Inferior parietal cortex (tissue), 1 donor: ENCODE results near the gene ITFG2.

Experiments used
- DNase-seq: peaks from one replicate; pipeline ENCODE4 v3.0.0-alpha.2; 2016; ENCODE audit errors: extremely low spot score

The ITFG2 gene

DNA sequence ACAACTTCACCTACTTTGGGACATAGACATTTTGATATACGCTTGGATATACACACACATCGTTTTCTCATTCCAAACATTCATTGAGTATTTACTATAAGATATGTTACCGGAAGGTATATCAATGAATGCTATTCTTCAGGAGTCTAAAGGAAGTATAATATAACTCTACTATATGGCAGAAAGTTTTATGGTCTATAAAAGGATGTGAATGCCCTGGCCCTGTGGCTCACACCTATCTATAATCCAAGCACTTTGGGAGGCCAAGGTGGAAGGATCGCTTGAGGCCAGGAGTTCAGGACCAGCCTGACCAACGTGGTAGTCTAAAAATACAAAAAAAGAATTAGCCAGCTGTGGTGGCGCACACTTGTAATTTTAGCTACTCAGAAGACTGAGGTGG, 16.8 kb downstream of the ITFG2 start:
- DNase-seq, result no peak

DNA sequence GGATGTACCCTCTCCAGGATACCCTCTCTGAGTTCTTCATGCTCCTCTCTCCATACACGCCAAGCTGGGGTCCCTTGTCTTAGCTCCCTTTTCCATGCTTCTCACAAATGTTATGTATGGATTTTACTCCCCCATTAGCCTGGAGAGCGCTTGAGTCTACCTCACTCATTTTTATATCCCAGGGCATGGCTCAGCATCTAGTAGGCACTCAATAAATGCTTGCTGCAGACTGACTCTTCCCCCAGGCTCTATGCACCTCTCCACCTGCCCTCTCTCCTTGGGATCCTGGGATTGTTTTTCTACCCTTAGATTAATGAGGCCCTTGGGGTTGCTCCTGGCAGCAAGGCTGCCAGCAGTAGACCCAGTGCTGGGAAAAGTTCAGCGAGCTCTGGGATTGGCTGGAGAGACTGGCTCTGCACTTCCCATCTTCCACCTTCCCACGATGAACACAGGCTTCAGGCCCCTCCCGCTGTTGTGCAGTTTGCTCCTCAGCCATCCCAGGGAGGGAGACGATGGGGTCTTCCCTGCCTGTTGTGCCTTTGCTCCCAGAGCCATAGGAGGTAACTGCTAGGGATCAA, 20.2 kb downstream of the ITFG2 start:
- no peak for DNase-seq

DNA sequence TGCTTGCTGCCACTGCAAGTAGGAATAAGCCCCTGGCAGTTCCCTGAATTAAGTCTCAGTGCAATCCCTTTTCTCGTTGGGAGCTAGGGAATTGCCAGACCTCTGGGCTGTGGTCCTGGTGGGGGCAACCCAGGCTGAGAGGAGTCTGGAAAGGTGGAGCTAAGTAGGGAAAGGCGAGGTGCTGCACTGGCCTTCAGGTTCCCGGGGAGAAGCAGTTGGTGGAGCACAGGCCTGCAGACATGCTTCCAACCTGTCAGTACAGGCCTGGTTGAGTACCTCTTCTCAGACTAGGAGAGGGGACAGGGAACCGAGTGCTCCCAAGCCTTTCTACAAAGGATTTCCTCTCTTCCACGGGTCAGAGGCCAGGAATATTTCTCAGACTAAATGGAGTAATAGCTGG, 20.9 kb downstream of the ITFG2 start:
- DNase-seq, result no peak

DNA sequence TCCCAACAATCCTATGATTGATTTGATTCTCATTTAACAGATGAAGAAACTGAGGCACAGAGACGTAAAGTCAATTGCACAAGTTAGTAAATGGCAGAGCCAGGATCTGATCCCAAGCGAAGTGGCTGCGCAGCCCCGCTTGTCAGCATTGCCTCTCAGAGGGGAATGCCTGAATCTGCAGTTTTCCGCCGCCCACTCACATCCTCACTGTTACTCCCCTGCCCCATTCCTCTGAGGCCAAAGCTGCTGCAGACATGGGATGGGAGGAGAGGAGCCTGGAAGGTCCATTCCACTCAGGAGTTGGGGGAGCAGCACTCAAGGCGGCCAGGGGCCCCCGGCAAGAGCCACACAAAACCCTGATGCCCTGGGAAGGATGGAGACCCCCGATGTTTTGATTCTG, 21.3 kb downstream of the ITFG2 start:
- DNase-seq, result no peak

DNA sequence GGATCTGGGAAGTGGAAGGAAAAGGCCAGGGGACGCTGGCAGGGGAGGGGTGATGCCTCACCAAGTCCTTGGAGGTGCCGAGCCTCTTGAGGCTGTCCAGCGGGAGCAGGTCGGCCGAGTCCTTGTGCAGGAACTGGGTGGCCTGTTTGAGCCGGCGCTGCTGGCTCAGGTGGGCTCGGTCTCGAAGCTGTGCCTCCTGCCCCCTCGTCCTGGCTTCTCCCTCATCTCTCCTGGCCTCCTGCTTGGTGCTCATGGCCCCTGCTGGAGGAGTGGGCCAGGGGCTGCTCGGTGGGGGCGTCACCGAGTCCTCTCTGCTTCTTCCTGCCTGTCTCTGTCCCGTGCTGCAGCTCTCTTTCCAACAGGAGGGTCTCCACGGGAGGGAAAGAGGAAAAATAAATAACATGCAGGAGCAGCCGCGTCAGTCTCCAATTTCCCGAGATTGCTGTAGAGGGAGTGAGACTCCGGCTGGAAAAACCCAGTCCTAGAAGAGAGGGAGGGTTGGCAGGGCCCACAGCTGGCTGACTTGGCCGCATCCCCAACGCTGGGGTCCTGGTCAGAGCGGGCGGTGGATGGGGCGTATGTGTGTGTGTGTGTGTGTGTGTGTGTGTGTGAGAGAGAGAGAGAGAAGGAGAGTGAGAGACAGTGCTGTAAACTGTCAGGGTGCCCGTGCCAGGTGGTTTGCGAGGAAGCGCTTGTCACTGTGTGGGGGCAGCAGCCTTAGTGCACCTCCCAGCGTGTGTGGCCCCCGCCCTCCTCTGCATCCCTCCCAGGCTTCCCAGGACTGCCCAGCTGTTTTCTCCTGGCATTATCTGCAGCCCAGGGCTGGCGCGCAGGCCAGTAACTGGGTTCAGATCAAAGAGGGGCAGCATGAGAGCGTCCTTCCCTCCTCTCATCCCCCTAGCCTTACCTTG, 22.4 kb downstream of the ITFG2 start, which contains the start of gene NRIP2:
NRIP2 (minus strand) TSS at position 455 of the 911 bp plus-strand sequence; CDS start at position 403, 52 bp downstream.
- peak; percentile 64 for DNase-seq

DNA sequence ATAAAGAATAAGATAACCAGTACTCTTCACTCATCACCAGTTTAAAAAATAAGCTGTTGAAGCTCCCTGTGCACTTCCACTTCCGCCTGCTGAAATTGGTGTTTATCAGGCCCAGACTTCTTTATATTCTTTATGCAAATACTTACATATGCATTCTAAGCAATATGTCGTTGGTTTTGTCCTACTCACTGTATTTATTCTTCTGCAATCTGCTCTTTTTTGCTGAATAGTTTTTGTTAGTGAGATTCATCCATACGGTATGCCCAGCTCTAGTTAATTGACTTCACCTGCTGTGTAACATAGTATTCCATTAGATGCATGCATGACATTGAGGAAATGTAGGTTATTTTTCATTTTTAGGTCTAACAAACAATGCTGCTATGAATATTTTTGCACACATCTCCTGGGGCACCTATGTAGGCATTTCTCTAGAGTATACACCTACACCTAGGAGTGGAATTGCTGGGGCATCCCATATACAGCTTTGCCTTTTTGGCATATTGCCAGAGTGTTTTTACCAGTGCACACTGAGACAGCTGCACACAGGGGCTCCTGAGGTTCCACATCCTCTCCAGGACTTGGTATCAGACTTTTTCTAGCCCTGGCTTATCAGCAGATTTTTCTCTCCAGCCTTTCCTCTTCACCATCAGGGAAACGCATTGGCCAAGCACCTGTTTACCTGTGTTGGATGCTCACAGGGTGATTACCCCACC, 23.4 kb downstream of the ITFG2 start:
- DNase-seq, result no peak

DNA sequence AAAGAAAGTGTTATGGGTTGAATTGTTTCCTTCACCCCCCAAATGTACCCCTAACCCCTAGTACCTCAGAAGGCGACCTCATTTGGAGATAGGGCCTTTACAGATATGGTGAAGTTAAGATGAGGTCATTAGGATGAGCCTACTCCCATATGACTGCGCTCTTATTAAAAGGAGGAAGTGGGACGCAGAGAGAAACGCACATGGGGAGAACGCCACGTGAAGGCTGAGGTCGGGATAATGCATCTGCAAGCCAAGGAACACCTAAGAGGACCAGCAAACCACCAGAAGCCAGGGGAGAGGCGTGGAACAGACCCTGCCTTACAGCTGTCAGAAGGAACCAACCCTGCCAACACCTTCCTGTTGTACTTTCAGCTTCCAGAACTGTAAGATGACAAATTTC, 24.1 kb downstream of the ITFG2 start:
- no peak for DNase-seq

DNA sequence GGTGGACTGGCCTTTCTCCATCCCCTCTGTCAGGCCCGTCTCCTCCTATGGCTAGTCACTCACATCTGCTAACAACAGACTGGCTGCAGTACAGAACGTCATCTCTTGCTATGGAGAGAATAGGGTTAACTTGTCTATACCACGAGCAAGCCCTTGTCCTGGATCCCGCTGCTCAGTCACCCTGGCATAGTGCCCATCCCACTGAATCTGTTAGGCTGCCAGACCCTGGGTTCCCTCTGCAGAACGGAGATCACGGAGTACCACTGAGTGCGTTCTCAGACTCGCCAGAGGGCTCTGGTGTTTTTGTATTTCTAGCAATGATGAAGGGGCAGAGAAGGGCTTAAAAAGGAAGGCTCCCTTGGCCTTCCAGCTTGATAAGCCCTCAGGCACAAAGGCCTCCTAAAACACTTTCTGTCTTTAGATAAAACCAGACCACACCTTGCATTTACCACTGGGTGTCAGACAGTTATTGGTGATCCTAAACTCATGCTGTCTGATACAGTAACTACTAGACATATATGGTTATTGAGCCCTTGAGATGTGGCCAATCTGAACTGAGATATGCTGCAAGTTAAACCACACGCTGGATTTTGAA, 28.7 kb downstream of the ITFG2 start:
- no peak for DNase-seq

DNA sequence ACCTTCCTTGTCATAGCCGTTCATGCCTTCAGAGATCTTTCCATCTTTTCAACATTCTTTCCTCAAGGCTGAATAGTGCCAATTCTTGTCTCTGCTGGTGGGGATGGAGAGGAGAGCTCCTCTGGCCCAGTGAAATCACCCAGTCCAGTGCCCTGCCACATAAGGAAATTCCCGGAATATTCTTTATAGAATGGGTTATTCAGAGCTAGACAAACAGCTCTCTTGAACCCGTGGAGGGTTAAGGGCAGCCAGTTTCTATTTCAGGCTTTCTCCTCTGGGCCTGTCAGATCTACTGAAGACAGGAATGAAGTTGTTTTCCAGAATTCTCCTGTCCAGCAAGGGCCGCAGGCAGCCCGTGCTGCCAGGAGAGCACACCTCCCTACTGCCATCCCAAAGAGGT, 30.5 kb downstream of the ITFG2 start:
- no peak for DNase-seq

DNA sequence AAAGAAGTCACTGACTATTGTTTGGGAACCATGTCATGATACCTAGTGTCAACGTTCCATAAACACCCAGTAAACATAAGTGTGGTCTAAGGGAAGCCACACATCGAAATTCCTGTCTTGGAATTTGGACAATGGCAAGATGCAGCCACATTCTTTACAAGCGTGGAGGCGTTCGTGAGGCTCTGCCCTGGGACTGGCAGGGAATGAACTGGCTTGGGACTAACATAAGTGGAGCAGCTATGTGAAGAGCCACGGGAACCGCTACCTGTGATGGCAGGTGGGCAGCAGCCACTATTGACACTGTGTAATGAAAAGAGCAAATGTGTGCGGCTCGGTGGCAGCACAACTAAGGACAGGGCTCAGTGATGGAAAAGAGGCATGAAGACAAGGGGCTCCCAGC, 32.3 kb downstream of the ITFG2 start:
- DNase-seq, result no peak

DNA sequence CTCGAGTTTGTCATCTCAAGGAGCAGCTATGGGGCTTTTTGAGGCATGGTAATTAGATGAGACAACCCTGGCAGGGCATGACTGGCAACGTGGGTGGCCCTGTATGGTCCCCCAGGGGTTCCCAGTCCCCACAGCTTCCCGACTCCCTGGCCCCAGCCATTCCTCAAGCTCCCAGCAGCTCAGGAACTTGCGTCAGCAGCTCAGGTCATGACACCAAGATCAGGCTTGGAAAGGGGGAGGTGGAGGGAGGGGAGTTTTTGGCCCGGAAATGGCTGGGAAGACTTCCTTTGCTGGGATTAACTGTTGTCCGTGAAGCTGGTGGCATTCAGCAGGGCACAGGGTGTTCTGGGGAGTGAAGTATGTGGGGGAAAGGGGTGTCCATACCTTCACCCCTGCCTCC, 32.8 kb downstream of the ITFG2 start:
- DNase-seq, result no peak

DNA sequence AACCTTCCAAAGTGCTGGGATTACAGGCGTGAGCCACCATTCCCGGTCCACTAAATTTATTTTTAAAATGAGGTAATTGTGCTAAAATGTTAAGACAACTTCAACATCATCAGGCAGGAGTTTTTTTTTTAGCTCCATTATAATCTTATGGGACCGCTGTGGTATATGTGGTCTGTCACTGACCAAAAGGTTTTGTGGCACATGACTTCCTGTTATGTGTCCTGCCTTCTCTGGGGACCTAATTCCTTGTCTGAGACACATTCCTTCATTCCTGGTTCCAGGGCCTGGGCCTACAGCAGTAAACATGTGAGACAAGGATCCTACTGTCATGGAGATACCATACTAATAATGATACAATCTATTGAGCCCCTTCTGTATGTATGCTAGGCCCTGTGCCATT, 39.5 kb downstream of the ITFG2 start:
- no peak for DNase-seq

DNA sequence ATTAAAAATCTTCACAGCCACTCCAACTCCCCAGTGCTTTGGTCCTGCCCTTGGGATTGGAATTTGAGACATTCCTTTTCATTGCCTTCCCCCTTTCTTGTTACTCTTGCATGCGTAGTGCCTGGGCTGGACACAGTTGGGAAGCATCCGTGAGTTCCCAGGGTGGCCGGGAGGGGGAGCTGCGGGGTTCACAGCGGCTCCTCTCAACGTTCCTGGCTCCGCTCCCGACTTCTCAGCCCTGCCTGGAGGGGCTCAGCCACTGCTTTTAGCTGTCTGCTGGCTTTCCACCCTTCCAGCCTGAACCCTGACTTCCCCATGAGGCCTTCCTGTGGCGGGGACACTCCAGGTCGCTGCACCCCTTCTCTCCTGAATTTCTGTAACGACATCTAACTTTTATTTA, 41.2 kb downstream of the ITFG2 start:
- peak; percentile 75 for DNase-seq

DNA sequence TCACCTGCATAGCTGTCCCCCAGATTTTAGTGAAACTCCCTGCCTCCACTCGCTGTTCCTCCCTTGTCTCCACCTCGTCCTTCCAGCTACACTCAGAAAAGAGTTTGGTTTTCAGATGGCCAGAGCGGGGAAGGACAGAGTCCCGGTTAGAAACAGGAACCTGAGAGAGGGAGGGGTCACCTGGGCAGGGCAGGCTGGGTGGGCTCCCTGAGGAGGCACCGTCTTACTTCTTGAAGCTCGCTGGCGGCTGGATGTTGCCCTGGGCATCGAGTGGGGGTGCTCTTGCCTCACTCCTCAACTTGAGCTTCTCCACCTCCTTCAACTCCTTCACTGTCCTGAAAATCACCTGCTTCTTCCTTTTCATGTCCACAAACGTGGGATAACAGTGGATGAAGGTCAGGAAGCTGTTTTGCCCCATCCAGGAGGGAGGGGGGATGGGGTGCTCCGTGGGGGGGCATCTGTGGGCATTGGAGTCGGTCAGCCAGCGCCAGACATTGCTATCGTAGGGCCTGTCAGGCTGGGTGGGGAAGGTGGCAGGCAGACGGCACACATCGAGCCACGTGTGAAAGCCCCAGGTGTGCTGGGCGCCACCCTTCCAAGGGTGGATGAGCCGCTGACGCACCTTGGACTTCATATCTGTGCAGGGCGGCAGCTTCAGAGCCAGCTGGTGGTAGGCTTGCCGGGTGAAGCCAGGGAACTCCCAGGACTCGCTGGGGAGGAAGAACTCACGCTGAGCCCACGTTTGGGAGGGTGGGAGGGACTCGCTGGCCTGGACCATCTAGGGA, 42.4 kb downstream of the ITFG2 start:
- DNase-seq, result no peak

DNA sequence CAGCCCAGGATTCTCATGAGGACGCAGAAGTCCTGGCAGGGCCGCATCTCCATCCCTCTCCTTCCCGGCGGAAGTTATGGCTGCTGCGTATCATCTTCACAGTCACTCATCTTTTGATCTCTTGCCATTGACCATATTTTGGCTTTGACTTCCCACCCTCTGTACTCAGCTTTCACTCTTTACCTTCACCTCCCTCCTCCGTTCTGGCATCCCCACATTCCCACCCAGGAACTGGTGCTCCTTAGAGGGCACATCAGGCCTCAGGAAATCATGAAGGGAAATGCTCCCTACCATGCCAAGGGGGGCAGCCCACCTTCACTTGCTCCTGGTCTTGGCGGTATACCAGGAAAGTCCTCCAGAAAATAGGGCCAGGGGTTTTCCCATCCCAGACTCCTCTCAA, 43.1 kb downstream of the ITFG2 start:
- DNase-seq, result no peak

DNA sequence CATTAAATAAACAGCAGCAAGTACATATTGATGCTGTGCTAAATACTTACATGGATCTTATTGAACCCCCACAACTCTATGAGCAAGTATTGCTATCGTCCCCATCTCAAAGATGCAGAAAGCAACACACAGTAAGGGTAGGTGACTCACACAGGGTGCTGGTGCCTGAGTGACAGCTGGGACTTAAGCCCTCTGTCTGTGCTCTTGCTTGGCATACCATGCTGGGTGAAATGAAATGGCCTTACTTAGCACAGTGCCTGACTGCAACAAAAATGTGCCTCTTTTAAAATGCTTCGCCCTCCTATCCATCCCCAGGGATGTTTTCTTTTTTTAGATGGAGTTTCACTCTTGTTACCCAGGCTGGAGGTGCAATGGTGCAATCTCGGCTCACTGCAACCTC, 43.6 kb downstream of the ITFG2 start:
- no peak for DNase-seq

DNA sequence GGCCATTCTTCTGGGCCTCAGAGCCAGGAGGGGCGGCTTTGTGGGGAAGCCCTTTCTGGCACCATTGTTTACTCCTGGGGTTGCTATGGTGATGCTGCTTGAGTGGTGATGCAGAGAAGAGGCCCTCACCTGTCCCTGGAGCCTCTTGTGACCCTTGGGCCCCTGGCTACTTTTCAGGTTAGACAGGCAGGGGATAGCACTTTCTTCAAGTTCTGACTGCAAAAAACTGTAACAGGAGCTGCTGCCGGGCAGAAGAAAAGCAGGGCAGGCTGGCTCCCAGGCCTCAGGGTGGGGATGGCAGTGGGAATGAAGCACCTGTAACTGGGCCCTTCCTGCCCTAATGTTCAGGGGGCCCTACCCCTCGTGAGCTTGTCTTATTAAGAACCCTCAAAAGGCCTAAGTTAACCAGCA, 44.6 kb downstream of the ITFG2 start, which contains the start of gene TEX52:
TEX52 (minus strand) TSS at position 19 of the 411 bp plus-strand sequence; CDS start at position 6, 13 bp downstream.
- no peak for DNase-seq

DNA sequence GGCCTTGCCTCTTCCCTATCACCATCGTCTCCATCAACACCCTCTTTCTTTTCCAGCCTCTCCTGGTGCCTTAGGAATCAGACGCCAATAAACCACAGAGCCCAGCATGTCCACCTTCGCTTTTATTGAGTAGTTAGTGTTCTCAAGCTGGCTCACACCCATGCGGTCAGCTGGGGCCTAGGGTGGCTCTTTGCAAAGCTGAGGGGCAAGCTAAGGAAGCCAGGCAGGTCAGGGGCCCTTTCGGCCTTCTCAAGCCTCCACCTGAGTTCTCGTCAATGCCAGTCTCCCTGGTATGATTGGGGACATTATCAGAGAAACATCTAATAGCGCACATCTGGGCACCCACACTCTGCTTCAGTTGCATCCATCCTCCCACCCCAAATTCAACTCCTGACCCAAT, 45.1 kb downstream of the ITFG2 start:
- DNase-seq, result no peak

DNA sequence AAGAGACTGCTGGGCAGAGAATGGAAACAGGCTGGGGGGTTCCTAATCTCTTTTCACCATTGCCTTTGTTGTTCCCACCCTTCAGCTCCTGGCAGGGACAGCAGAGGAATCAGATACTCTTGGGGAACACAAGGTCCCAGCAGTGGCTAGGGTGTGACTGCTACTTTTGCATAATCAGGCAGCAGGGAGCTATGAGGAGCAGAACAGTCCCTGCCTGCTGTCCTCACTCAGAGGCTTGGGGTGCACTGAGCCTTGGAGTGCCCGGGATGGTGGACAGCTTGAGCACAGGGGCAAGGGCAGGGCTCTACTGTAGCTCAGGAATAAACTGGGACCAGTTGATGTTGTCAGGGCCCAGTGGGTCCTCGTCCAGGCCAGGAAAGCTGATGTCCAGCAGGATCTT, 45.9 kb downstream of the ITFG2 start:
- no peak for DNase-seq

DNA sequence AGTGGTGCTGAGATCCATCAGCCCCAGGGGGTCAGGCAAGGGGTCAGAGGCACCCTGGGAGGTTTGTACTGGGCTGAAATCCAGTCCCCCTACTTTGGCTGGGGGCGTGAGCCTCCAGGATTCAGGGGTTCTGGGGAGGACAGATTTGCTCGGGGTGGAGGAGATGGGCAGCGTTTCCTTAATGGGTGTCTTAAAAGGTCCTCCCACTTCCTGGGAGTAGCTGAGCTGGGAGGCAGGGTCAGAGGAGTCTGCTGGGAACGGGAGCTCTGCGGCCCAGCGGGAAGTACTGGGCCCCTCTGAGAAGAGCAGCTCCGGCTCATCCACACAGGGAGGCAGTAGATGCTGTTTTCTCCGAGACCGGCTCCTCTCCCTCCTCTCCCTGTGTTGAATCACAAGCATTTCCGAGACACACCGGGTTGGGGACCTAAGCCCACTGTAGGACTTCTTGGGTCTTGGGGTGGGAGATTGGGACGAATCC, 46.5 kb downstream of the ITFG2 start:
- no peak for DNase-seq

DNA sequence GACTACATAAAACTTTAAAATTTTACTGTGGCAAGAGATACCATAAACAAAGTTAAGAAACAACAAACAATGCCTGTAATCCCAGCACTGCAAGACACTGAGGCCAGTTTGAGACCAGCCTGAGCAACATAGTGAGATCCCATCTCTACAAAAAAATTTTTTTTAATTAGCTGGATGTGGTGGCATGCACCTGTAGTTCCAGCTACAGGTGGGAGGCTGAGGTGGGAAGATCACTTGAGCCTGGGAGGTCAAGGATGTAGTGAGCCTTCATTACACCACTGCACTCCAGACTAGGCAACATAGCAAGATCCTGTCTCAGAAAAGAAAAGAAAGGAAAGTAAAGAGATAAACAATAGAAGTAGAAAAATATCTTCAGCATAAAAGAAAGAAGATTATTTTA, 47.7 kb downstream of the ITFG2 start:
- no peak for DNase-seq
